ENCODE measurements around the gene ATP5MG. TPM values are rescaled to one million over a fixed set of nuclear protein-coding genes. Genes with fewer than 3 reads are reported as not detected.
"Not testable (repeated sequence)": the region's sequence is repeated elsewhere in the genome, so short reads cannot be mapped to it uniquely, and the experiment has no call there.

Gene ATP5MG
- total RNA-seq, 4 donors from 2014 or later, result 44.2 to 65.0 (median 48.8) TPM

DNA sequence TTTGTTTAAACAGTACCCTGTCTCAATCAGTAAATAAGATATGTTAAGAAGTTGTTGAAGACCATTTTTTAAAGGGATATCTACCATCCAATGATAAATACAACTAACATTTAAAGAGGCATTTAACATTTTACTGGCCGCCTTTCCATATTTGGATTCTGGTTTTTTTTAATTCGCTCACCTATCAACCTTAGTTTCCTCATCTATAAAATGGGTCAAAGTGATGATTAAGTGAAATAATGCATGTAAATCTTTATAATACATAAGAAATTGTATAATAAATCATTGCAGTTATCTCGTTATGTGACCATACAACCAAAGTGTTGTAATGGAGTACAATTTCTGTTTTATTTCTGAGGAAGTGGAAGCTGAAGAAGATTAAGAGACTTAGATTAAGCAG is 17.7 kb upstream of the ATP5MG start:
- Histone ChIP-seq H3K27ac (no peak overlapping the region), H3K9me3 (no peaks in the 10 kb centered on the region), H3K4me3 (no peak overlapping the region), H3K4me1 (no peaks in the 10 kb centered on the region), H3K36me3 (peaks cover 12 to 100% (median 65%) of the 10 kb centered on the region in 3 donors), H3K27me3 (no peaks in the 10 kb centered on the region)
- no peak for TF ChIP-seq POLR2A (IDR thresholded peaks at IDR 0.05)
- TF ChIP-seq, protein P1, sequence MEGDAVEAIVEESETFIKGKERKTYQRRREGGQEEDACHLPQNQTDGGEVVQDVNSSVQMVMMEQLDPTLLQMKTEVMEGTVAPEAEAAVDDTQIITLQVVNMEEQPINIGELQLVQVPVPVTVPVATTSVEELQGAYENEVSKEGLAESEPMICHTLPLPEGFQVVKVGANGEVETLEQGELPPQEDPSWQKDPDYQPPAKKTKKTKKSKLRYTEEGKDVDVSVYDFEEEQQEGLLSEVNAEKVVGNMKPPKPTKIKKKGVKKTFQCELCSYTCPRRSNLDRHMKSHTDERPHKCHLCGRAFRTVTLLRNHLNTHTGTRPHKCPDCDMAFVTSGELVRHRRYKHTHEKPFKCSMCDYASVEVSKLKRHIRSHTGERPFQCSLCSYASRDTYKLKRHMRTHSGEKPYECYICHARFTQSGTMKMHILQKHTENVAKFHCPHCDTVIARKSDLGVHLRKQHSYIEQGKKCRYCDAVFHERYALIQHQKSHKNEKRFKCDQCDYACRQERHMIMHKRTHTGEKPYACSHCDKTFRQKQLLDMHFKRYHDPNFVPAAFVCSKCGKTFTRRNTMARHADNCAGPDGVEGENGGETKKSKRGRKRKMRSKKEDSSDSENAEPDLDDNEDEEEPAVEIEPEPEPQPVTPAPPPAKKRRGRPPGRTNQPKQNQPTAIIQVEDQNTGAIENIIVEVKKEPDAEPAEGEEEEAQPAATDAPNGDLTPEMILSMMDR (IDR thresholded peaks at IDR 0.05), result no peak
- 89 to 94% methylated on average over 3 of the region's 3 CpGs for WGBS, 2 donors
- intact Hi-C loops (cut with DNase I), result no loop called here
- no peak for DNase-seq

DNA sequence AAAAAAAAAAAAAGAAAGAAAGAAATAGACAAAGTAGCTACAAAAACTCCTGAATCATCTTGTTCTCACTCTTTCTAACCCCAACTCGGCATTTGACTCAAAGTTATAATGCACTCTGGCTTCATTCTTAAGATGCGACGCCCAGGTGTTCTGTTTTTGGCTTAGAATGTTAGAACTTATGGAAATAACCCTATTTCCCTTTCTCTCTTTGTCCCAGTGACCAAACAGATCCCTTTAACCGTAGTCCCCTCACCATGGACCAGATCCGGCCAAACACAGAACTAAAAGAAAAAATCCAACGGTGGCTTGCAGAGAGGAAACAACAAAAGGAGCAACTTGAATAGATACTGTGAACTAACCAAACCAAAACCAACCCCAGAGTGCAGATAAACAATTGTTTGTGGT is 5.3 kb upstream of the ATP5MG start:
- Histone ChIP-seq H3K36me3 (peaks cover 22 to 76% (median 29%) of the 10 kb centered on the region in 3 donors), H3K27ac (no peak overlapping the region)
- 70 to 82% methylated on average over 6 of the region's 6 CpGs for WGBS, 2 donors

GRCh38 chr11:118397448-118397847 is 4.0 kb upstream of the ATP5MG start:
- no peak overlapping the region for H3K27ac ChIP-seq
- no peak overlapping the region for H3K4me3 ChIP-seq
- no peaks in the 10 kb centered on the region for H3K27me3 ChIP-seq
- peaks cover 22 to 63% (median 26%) of the 10 kb centered on the region in 3 donors for H3K36me3 ChIP-seq
- H3K4me1 ChIP-seq, result peaks cover 6 to 17% (median 6%) of the 10 kb centered on the region in 3 donors
- H3K9me3 ChIP-seq, result no peaks in the 10 kb centered on the region
- DNase-seq, result no peak
- intact Hi-C loops (cut with DNase I), result loop anchor here (10.0 kb wide), 1 partner anchor 87 kb away; no protein-coding TSS in a partner anchor
- TF ChIP-seq POLR2A (IDR thresholded peaks at IDR 0.05), result no peak
- TF ChIP-seq, protein P1 (IDR thresholded peaks at IDR 0.05), result no peak

More for the DNA sequence above, 5.3 kb upstream of the ATP5MG start:
- DNase-seq, result no peak
- Histone ChIP-seq H3K4me1 (peaks cover 4 to 13% (median 5%) of the 10 kb centered on the region in 3 donors), H3K27me3 (no peaks in the 10 kb centered on the region), H3K9me3 (no peaks in the 10 kb centered on the region), H3K4me3 (no peak overlapping the region)
- intact Hi-C loops (cut with DNase I), result loop anchor here (10.0 kb wide), 1 partner anchor 89 kb away; no protein-coding TSS in a partner anchor
- TF ChIP-seq, protein P1 (IDR thresholded peaks at IDR 0.05), result no peak
- TF ChIP-seq POLR2A (IDR thresholded peaks at IDR 0.05), result no peak

DNA sequence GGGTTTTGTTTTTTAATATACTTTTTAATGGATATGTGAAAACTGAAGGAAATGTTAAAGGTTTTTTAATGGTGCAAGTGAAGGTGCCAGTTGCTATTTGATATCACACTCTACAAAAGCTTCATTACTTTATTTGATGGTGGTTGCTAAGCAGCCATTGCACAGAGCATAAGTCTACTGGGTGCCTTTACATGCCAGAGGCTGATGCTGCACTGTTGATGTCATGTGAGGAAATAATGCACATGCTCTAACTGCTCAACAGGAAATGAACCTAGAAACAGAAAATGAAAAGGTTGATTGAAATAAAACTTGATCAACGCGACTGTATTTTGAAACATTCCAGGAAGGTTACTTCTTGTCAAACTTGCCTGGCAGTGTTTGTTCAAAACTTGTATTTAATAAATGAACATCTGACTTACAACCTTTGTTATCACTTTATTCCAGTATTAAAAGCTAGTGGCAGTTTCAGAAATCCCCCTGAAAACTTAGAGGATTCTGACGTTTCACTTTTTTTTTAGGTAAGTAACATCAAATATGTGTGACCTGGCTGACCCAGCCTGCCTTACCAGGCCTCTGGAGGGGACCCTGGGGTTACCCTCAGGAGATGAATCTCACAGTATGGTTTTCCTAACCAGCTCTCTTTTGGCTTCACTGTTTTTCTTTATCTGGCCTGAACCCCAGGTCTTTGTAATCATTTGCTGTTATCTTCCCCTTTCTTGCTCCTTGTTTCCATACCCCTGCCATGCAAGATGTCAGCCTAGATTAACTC is 2.4 kb upstream of the ATP5MG start:
- no peaks in the 10 kb centered on the region for H3K27me3 ChIP-seq
- H3K9me3 ChIP-seq, result no peaks in the 10 kb centered on the region
- peaks cover 14 to 48% (median 16%) of the 10 kb centered on the region in 3 donors for H3K36me3 ChIP-seq
- intact Hi-C loops (cut with DNase I), result loop anchor here (10.0 kb wide), 1 partner anchor 86 kb away; no protein-coding TSS in a partner anchor
- TF ChIP-seq POLR2A (IDR thresholded peaks at IDR 0.05), result no peak
- 27 to 39% methylated on average over 3 of the region's 3 CpGs for WGBS, 2 donors
- H3K4me3 ChIP-seq, result no peak overlapping the region
- peaks cover 17 to 32% (median 19%) of the 10 kb centered on the region in 3 donors for H3K4me1 ChIP-seq
- DNase-seq, result no peak
- peak overlapping the region in 3 of 4 donors; percentile 0 to 63 (median 5) for H3K27ac ChIP-seq

GRCh38 chr11:118401880-118402590 is 629 bp downstream of the ATP5MG start:
- TF ChIP-seq, protein P1 (IDR thresholded peaks at IDR 0.05), result no peak
- no peak for TF ChIP-seq POLR2A (IDR thresholded peaks at IDR 0.05)
- peaks cover 0 to 36% (median 6%) of the 10 kb centered on the region in 3 donors for H3K36me3 ChIP-seq
- peaks cover 17 to 45% (median 26%) of the 10 kb centered on the region in 3 donors for H3K4me1 ChIP-seq
- no peak for DNase-seq
- H3K9me3 ChIP-seq, result no peaks in the 10 kb centered on the region
- WGBS, 2 donors, result 1% methylated on average over 22 of the region's 22 CpGs
- H3K27me3 ChIP-seq, result no peaks in the 10 kb centered on the region
- H3K27ac ChIP-seq, result peak overlapping the region; percentile 82 to 91 (median 90)
- H3K4me3 ChIP-seq, result peak overlapping the region; percentile 86 to 97 (median 90)
- intact Hi-C loops (cut with DNase I), result no loop called here

- Histone ChIP-seq H3K4me3 (peak overlapping the region; percentile 86 to 97 (median 90)), H3K36me3 (peaks cover 0 to 36% (median 12%) of the 10 kb centered on the region in 3 donors), H3K4me1 (peaks cover 17 to 45% (median 26%) of the 10 kb centered on the region in 3 donors), H3K27ac (peak overlapping the region in 3 of 4 donors; percentile 82 to 91 (median 90))
- 65 to 75% methylated on average over 4 to 7 of the region's 7 CpGs for WGBS, 2 donors
- intact Hi-C loops (cut with DNase I); H3K9me3 ChIP-seq; H3K27me3 ChIP-seq; DNase-seq: not testable (repeated sequence)
Observed at GRCh38 chr11:118402594-118402993, 1.2 kb downstream of the ATP5MG start.
